LNCaP clone FGC (cell line): ENCODE results near the gene GPC5.

Experiments
- DNase-seq: peaks from one replicate; pipeline ENCODE4 v3.0.0-alpha.2; 2011; ENCODE audit warnings: low read depth
- H3K4me3 ChIP-seq: 2 replicates; pipeline ENCODE4 v1.5.1; 2011; ENCODE audit warnings: mild to moderate bottlenecking, low read depth, low read length, control low read depth
- CTCF ChIP-seq: IDR thresholded peaks from 2 replicates; pipeline ENCODE4 v1.5.1; 2012; ENCODE audit warnings: mild to moderate bottlenecking; ENCODE audit not compliant: control insufficient read depth, insufficient read depth; ENCODE audit errors: extremely low read depth

GPC5 gene

GRCh38 chr13:92221916-92222315, 823.5 kb downstream of the GPC5 start:
- no peak overlapping the region for H3K4me3 ChIP-seq
- DNase-seq: no peak
- no peak for TF ChIP-seq CTCF

DNA sequence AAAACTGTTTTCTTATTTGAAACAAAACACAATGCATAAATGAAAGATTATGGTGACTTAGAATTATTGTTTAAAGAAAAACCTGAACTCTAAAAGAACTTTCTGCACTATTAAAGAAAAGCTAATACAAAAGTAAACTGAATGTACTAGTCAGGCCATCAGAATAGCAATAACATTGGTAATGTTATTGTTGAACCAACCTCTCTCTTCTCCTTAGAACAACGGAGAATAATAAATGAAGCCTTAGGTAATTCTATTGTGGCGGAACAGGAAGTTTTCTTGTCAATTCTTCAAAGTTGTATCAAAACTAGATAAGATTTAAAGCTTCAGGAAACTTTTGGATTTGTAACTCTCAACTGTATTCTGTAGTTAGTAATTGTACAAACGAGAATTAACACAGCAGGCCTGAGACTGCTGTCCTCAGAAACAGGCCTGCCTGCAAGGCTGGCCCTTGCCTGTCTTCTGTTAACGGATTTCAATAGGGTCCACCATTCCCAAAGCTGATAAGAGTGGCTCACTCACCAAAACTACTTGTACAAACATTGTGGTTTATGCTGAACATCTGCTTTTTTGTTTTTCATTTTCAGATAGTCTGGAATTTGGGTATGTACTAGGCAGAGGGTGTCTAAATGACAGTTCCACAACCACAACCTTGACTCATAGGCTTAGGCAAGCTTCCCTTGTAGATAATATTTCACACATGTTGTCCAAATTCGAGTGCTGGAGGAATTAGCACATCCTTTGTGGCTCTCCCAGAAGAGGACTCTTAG, 825.8 kb downstream of the GPC5 start:
- no peak for DNase-seq
- TF ChIP-seq CTCF: no peak
- H3K4me3 ChIP-seq: no peak overlapping the region

DNA sequence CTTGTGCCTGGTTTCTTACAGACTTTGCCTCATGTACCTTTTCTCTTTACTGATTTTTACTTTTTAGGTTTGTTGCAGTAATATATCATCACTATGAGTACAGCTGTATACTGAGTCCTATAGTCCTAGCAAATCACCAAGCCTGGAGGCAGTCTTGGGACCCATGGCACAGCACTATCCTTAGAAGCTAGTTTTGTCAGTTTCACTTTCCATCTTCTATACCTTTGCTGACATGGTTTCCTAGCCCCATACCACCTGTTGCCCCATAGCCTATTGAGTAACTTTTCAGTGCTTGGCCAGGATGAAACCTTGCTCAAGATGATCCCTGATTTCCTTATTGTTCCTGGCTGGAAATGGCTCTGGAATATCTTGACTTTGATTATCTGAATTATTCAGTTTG, 826.4 kb downstream of the GPC5 start:
- no peak for DNase-seq
- no peak for TF ChIP-seq CTCF
- no peak overlapping the region for H3K4me3 ChIP-seq

DNA sequence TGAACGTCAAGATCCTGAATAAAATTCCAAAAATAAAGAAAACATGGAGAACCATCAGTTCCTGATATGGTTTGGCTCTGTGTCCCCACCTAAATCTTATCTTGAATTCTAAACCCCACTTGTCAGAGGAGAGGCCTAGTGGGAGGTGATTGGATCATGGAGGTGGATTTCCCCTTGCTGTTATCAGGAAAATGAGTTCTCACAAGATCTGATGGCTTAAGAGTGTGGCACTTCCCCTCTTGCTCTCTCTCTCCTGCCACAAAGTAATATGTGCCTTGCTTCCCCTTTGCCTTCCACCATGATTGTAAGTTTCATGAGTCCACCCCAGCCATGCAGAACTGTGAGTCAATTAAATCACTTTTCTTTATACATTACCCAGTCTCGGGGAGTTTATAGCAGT, 827.4 kb downstream of the GPC5 start:
- no peak for TF ChIP-seq CTCF
- no peak for DNase-seq
- no peak overlapping the region for H3K4me3 ChIP-seq

- no peak for TF ChIP-seq CTCF
- no peak for DNase-seq
- no peak overlapping the region for H3K4me3 ChIP-seq
Observed at GRCh38 chr13:92232871-92233270, 834.5 kb downstream of the GPC5 start.

- H3K4me3 ChIP-seq: no peak overlapping the region
- no peak for DNase-seq
- TF ChIP-seq CTCF: no peak
Observed at GRCh38 chr13:92251671-92252210, 853.3 kb downstream of the GPC5 start.

- H3K4me3 ChIP-seq: no peak overlapping the region
- DNase-seq: no peak
- TF ChIP-seq CTCF: no peak
Observed at GRCh38 chr13:92255526-92255925, 857.1 kb downstream of the GPC5 start.
